ENCODE data around the gene GABRA1.

Gene GABRA1

DNA sequence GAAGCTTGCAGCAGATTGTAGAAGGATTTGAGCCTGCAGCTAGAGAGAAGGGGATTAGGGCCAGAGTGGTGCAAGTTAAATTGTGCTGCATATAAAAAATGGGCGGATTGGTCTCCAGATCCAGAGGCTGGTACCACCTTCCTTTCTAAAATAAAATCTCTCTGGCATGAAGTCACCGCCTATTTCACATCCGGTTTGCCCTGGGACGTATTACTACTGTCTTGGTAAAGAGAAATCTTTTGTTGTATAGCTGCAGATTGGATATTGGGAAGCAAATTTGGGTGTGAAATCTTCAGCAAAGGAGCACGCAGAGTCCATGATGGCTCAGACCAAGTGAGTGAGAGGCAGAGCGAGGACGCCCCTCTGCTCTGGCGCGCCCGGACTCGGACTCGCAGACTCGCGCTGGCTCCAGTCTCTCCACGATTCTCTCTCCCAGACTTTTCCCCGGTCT is at the start of gene GABRA1:
Gene GABRA1, plus strand, starts transcription at position 180 of the 451 bp plus-strand sequence. CDS start 2,691 bp downstream, outside the sequence.
- DNase-seq: peak; percentile 76

GRCh38 chr5:161799316-161799715 is 48.6 kb upstream of the GABRA1 start:
- no peak for DNase-seq

- no peak for DNase-seq
Observed at GRCh38 chr5:161804263-161804662, 43.7 kb upstream of the GABRA1 start.

GRCh38 chr5:161846746-161847145 is 1.2 kb upstream of the GABRA1 start:
- peak; percentile 53 for DNase-seq

DNA sequence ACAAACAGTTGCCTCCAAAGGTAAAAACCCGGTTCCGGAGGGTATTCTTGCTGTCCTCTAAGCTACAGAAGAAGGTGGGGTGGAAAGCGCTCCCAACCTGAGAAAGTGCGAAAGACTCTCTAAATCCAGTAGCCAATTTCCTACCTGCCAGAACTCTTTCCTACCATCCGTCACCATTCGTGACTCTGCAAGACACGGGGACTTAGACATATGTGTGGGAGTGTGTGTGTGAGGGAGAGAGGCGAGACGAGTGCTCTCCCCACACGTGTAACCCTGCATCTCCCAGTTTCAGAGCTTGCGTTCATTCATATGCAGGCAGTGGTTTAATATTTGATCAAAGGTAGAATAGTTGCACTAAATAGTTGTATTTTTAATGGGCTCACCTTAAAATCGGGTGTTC is 473 bp upstream of the GABRA1 start:
- peak; percentile 63 for DNase-seq

GRCh38 chr5:161850491-161850890 is 2.6 kb downstream of the GABRA1 start:
- no peak for DNase-seq

DNA sequence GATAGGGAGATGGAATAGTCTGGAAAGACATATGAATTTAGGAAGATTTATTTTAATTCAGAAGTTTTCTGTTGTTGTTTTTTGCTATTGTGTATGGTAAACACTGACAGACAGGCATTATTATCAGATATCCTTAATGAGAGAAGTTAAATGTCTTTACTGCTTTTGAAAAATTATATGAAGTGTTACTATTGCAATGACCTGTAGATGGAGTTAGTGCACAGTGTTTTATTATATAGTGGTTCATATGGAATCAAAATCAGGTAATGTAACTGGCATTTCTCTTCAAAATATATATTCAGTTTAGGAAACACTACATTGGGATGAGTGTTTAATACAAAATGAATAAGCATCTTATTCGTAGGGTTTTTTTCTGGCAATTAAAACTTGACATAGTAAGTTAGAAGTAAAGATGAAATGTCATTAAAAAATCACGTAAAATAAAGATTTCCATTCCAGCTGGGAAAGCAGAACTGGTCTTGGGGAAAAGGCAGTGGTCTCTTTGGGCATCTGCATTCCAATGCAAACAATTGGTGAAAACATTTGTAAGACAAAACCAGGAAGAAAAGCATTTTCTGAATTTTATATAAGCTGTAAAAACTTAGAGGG is 3.9 kb downstream of the GABRA1 start:
- no peak for DNase-seq

GRCh38 chr5:161857358-161857757 is 9.4 kb downstream of the GABRA1 start:
- no peak for DNase-seq

GRCh38 chr5:161863259-161863658 is 15.3 kb downstream of the GABRA1 start:
- no peak for DNase-seq

DNA sequence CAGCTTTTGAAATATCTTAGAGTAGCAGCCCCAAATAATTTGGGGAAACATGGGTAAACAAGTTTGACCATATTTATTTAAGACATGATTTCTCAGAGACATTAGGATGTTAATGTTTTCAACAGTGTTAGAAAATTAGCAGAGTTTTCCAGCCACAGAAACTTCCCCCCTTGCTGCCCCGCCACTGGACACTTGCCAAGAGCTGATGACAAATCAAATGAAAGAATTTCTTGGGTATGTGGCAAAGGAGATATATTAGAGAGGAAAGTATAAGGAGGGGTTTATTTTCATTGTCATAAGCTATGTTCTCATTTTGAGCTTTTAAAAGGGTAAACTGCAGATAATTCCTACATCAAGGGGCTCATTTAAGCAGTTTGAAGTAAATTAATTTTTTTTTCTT is 15.9 kb downstream of the GABRA1 start:
- no peak for DNase-seq

GRCh38 chr5:161865510-161865909 is 17.6 kb downstream of the GABRA1 start:
- no peak for DNase-seq

DNA sequence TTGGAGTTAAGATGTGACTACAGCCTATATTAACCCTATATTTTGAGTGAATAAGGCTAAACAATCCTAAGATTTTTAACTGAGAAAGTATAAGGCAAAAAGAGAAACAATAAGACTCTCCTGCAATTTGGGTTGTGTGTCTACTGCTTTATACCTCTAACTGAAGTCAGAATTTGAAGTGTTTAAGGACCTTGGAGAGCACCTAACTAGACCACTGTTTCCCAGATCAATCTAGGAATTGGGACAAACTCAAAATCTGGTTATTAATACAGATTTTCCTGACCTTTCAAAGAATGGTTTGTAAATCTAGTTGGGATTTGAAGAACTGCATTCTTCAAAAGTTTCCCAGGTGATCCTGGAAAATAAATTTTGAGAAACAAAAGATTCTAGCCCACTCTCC is 42.1 kb downstream of the GABRA1 start:
- DNase-seq: no peak

- no peak for DNase-seq
Observed at GRCh38 chr5:161895514-161895913, 47.6 kb downstream of the GABRA1 start.

GRCh38 chr5:161897033-161897432 is 49.1 kb downstream of the GABRA1 start:
- DNase-seq: no peak

GRCh38 chr5:161899590-161899989 is 51.7 kb downstream of the GABRA1 start:
- DNase-seq: no peak

DNA sequence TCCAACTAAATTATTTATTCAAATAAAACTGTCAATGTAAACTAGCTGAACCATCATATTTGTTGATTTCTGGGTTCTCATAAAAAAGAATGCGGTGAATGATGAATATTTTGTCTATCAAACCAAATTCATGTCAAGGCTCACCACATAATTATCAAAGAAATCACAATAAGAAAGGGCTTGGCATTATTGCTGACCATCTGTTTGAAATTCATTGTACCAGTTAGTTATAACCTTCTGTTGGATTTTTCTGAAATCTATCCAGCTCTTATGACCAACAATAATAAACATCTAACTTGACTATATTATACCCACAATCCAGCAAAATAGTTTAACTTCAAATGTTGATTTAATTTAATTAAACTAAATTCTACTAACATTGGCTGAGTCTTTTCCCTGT is 53.1 kb downstream of the GABRA1 start:
- no peak for DNase-seq

GRCh38 chr5:161921781-161922180 is 73.9 kb downstream of the GABRA1 start:
- DNase-seq: no peak

DNA sequence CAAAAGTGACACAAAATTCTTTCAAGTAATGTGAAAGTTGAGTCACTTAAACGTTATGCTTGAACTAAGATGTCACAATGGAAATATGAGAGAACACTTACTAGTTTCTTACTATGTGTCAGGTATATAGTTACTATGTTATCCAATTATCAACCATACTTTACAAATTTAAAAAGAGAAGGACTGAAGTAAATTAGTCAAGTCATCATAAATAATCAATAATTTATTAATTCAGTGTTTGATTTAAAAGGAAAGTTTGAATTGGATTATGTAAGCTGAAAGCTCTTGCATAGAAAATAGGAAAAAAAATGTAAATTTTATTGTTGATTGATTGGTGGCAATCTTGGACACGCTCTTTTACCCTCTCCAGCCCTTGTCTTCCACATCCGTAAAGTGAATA is 76.3 kb downstream of the GABRA1 start:
- no peak for DNase-seq

DNA sequence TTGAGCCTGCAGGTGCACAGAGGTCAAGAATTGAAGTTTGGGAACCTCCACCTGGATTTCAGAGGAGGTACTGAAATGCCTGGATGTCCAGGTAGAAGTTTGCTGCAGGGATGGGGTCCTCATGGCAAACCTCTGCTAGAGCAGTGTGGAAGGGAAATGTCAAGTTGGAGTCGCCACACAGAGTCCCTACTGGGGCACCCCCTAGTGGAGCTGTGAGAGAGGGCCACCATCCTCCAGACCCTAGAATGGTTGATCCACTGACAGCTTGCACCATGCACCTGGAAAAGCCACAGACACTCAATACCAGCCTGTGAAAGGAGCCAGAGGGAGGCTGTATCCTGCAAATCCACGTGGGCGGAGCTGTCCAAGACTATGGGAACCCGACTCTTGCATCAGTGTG is 78.0 kb downstream of the GABRA1 start:
- no peak for DNase-seq

DNA sequence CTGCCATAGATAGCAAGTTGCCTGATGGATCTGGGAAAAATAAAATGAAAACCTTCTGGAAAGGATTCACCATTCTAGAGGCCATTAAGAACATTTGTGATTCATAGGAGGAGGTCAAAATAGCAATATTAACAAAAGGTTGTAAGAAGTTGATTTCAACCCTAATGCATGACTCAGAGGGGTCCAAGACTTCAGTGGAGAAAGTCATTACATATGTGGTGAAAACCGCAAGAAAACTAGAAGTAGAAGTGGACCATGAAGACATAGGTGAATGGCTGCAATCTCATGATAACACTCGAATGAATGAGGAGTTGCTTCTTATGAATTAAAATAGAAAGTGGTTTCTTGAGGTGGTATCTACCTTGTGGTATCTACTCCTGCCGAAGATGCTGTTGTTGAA is 86.6 kb downstream of the GABRA1 start:
- DNase-seq: no peak

- no peak for DNase-seq
Observed at GRCh38 chr5:161944974-161945373, 97.1 kb downstream of the GABRA1 start.

DNA sequence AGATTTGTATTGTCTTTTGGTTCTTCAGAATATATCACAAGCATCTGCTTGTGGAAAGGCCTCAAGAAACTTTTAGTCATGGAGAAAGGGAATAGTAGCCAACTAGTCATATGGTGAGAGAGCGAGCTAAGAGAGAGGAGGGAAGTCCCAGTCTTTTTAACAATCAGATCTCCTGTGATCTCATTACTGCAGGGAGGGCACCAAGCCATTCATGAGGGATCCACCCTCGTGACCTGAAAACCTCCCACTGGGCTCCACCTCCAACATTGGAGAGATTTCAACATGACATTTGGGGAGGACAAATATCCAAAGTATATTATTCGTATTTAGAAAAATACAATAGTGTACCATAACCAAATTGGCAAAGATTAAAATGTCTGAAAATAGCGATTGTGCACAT is 99.0 kb downstream of the GABRA1 start:
- no peak for DNase-seq

Data from retina (tissue), 1 donor.